Vagina (tissue), 2 donors: ENCODE measurements around the gene PIP5K1C.

Source experiments
- POLR2AphosphoS5 ChIP-seq, 2 donors: sonication (generic); formaldehyde crosslinking; IDR thresholded peaks; one replicate each; pipeline ENCODE4 v1.9.0; 2017; ENCODE audit warnings: antibody characterized with exemption in 2 of 2, mild to moderate bottlenecking in 2 of 2, low read depth in 1 of 2; ENCODE audit not compliant: insufficient read depth in 1 of 2
- TF ChIP-seq, protein P1 (sequence below), 3 experiments: fragments of 450-650 bp in 2 of 3; fragments of 200-600 bp in 1 of 3; sonication (generic) in 1 of 3; IDR thresholded peaks; one replicate each; pipeline ENCODE4 v1.5.1; 2017 to 2019; ENCODE audit warnings: antibody characterized with exemption in 3 of 3, mild to moderate bottlenecking in 2 of 3, moderate library complexity in 2 of 3

- TF ChIP-seq, protein P1, sequence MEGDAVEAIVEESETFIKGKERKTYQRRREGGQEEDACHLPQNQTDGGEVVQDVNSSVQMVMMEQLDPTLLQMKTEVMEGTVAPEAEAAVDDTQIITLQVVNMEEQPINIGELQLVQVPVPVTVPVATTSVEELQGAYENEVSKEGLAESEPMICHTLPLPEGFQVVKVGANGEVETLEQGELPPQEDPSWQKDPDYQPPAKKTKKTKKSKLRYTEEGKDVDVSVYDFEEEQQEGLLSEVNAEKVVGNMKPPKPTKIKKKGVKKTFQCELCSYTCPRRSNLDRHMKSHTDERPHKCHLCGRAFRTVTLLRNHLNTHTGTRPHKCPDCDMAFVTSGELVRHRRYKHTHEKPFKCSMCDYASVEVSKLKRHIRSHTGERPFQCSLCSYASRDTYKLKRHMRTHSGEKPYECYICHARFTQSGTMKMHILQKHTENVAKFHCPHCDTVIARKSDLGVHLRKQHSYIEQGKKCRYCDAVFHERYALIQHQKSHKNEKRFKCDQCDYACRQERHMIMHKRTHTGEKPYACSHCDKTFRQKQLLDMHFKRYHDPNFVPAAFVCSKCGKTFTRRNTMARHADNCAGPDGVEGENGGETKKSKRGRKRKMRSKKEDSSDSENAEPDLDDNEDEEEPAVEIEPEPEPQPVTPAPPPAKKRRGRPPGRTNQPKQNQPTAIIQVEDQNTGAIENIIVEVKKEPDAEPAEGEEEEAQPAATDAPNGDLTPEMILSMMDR (IDR thresholded peaks at IDR 0.05), result no peak
- no peak for TF ChIP-seq POLR2AphosphoS5 (IDR thresholded peaks at IDR 0.05; ENCODE audit: insufficient read depth in 1 of 2, low read depth in 1 of 2)
Observed at GRCh38 chr19:3612330-3612729, 87.9 kb downstream of the PIP5K1C start.
